Gastrocnemius medialis (tissue), 4 donors: ENCODE data around the gene PRKCA. TPM values are rescaled to one million over a fixed set of nuclear protein-coding genes. Genes with fewer than 3 reads are reported as not detected.
A peak's percentile ranks its signal among the peaks of the same experiment; 100 is the strongest.

Experiments
- ATAC-seq, 2 donors: fragments of 150-250 bp; one replicate each; pipeline ENCODE4 v1.9.1; 2016
- DNase-seq, 2 donors: peaks; one replicate each; pipeline ENCODE4 v3.0.0-alpha.2; 2019
- H3K27ac ChIP-seq, 4 donors: fragments of 200-600 bp; sonication (generic); 1 replicate in 1 of 4; 2 replicates in 3 of 4; pipeline ENCODE4 v1.5.1; 2016 to 2018; ENCODE audit warnings: mild to moderate bottlenecking in 2 of 4, moderate library complexity in 1 of 4
- H3K27me3 ChIP-seq, 3 donors: fragments of 200-600 bp; sonication (generic) in 2 of 3; 1 replicate in 1 of 3; 2 replicates in 2 of 3; pipeline versions ENCODE4 v1.5.1 to v1.6.0; 2016 to 2019; ENCODE audit warnings: mild to moderate bottlenecking in 1 of 3, moderate library complexity in 1 of 3
- H3K36me3 ChIP-seq, 2 donors: fragments of 200-600 bp; sonication (generic) in 1 of 2; one replicate each; pipeline ENCODE4 v1.5.1; 2017 to 2018
- H3K4me1 ChIP-seq, 2 donors: fragments of 200-600 bp; sonication (generic) in 1 of 2; one replicate each; pipeline ENCODE4 v1.5.1; 2016 to 2017; ENCODE audit warnings: mild to moderate bottlenecking in 2 of 2
- H3K4me3 ChIP-seq, 4 donors: fragments of 200-600 bp; sonication (generic) in 3 of 4; 1 replicate in 1 of 4; 2 replicates in 3 of 4; pipeline ENCODE4 v1.5.1; 2016 to 2019; ENCODE audit warnings: mild to moderate bottlenecking in 2 of 4
- H3K9me3 ChIP-seq, 3 donors: fragments of 200-600 bp; sonication (generic) in 2 of 3; 1 replicate in 1 of 3; 2 replicates in 2 of 3; pipeline ENCODE4 v1.5.1; 2016 to 2019
- POLR2A ChIP-seq, 2 donors: fragments of 450-650 bp; IDR thresholded peaks; one replicate each; pipeline ENCODE4 v1.6.1; 2017; ENCODE audit warnings: antibody characterized with exemption in 2 of 2, mild to moderate bottlenecking in 2 of 2, moderate library complexity in 2 of 2
- in situ Hi-C, 4 donors: fragments of 200-750 bp; cut with MboI; loops; one replicate each; pipeline versions ENCODE4 v1.15.0 to v1.8.0; 2017; ENCODE audit warnings: low sequenced_read_pairs in 4 of 4
- intact Hi-C: fragments of 100-400 bp; cut with DNase I; formaldehyde crosslinking; loops from one replicate; pipeline ENCODE4 v1.15.1; 2023; ENCODE audit warnings: low total_unique reads
- total RNA-seq, 4 donors: library from RNA; depleted of rRNA; stranded (reverse); fragments of >200 nt; gene quantifications; one replicate each; pipeline versions ENCODE4 v1.1.0 to v1.2.3, GENCODE V29; 2016
- TF ChIP-seq, protein P1 (sequence below), 5 experiments: fragments of 450-650 bp in 3 of 5; fragments of 200-600 bp in 2 of 5; sonication (generic) in 2 of 5; IDR thresholded peaks in 4 of 5; conservative IDR thresholded peaks in 1 of 5; 1 replicate in 4 of 5; 2 replicates in 1 of 5; pipeline ENCODE4 v1.5.1; 2016 to 2019; ENCODE audit warnings: antibody characterized with exemption in 5 of 5, mild to moderate bottlenecking in 3 of 5, moderate library complexity in 3 of 5

The PRKCA gene
- total RNA-seq, 4 donors from 2014 or later = 7.6 to 16.8 (median 11.1) TPM

DNA sequence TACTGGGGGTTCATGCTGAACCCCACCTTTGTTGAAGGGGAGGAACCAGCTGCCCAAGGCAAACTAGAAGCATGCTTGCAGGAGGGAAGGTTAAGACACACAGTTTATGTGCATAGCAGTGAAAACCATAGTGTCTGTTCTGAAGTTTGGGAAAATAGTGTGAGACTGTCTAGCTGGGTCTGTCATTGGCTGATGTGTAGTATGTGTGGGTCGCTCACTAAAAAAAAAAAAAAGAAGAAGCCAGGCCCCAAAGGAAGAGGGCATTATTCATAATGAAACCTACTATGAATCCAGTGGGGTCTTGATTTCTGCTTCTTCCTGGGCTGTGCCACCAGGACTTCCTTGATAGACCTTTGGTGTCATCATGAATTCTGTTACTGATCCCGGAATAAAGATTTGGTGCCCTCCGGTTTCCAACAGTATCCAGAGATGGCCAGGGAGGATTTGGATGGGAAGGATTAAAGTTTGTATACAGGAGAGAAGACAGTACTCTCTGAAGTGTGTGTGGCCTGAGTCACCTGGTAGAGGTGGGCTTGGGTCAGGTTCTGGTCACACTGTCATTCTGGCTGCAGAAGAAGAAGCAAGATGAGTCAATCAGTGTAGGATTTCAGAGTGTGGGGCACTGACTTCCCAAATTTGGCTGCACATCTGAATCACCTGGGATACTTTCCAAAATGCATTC, 220.3 kb downstream of the PRKCA start:
- intact Hi-C loops (loop anchor here (5.0 kb wide), 1 partner anchor 220 kb away; the partner anchor contains the start of gene PRKCA), in situ Hi-C loops (no loop called here)
- no peaks in the 10 kb centered on the region for H3K36me3 ChIP-seq
- H3K27me3 ChIP-seq = no peaks in the 10 kb centered on the region
- peak overlapping the region in 3 of 4 donors; percentile 18 to 77 (median 64) for H3K27ac ChIP-seq
- peaks cover 22 to 24% of the 10 kb centered on the region in 2 donors for H3K4me1 ChIP-seq
- TF ChIP-seq, protein P1, sequence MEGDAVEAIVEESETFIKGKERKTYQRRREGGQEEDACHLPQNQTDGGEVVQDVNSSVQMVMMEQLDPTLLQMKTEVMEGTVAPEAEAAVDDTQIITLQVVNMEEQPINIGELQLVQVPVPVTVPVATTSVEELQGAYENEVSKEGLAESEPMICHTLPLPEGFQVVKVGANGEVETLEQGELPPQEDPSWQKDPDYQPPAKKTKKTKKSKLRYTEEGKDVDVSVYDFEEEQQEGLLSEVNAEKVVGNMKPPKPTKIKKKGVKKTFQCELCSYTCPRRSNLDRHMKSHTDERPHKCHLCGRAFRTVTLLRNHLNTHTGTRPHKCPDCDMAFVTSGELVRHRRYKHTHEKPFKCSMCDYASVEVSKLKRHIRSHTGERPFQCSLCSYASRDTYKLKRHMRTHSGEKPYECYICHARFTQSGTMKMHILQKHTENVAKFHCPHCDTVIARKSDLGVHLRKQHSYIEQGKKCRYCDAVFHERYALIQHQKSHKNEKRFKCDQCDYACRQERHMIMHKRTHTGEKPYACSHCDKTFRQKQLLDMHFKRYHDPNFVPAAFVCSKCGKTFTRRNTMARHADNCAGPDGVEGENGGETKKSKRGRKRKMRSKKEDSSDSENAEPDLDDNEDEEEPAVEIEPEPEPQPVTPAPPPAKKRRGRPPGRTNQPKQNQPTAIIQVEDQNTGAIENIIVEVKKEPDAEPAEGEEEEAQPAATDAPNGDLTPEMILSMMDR (IDR thresholded peaks at IDR 0.05 in 4 of 5, conservative IDR thresholded peaks at IDR 0.05 in 1 of 5) = no peak
- no peak for TF ChIP-seq POLR2A (IDR thresholded peaks at IDR 0.05)
- no peak overlapping the region for H3K4me3 ChIP-seq
- H3K9me3 ChIP-seq = no peaks in the 10 kb centered on the region
- DNase-seq (peak; percentile 22 to 33), ATAC-seq (peak; percentile 90 to 92)

DNA sequence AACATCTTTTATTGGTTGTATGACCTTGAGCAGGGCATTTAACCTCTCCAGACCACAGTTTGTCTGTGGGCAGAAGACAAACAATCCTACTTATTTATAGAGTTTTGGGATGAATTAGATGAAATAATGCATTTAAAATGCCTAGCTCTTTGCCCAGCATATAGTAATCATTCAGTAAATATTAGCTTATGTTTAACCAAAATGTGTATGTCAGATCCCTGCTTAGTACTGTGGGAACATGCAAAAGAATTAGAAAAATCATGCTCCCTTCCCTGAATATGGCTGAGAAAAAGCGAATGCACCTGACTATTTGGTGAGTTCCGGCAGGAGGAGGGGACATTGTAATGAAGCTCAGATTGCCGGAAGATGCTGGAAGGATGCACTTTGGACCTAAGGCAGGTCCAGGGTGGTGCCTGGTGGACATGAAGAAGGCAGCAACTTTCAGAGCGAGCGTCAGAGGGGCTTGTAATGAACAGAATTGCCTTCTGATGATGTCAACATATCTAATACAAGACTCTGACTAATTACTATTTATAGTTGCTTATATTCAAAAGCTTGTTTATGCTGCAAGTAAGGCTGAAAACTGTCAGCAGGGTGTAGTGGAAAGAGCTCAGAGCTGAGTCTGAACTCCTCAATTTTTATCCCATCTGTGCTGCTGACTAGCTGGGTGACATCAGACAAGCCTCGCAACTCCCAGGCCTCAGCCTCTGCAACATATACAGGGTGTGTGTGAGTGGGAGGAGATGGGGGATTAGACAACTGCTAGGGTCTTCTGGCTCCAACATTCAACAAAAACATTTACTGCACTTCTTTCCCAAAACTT, 221.2 kb downstream of the PRKCA start:
- in situ Hi-C loops = no loop called here
- intact Hi-C loops = loop anchor here (5.0 kb wide), 1 partner anchor 221 kb away; the partner anchor contains the start of gene PRKCA
- DNase-seq (no peak), ATAC-seq (peak; percentile 69 to 75)
- Histone ChIP-seq H3K36me3 (no peaks in the 10 kb centered on the region), H3K9me3 (no peaks in the 10 kb centered on the region), H3K27me3 (no peaks in the 10 kb centered on the region), H3K4me1 (peaks cover 15 to 17% of the 10 kb centered on the region in 2 donors), H3K4me3 (no peak overlapping the region), H3K27ac (peak overlapping the region in 3 of 4 donors; percentile 18 to 77 (median 64))
- TF ChIP-seq, protein P1 (IDR thresholded peaks at IDR 0.05 in 4 of 5, conservative IDR thresholded peaks at IDR 0.05 in 1 of 5) = no peak
- TF ChIP-seq POLR2A (IDR thresholded peaks at IDR 0.05) = peak in 1 of 2 donors; percentile 57

DNA sequence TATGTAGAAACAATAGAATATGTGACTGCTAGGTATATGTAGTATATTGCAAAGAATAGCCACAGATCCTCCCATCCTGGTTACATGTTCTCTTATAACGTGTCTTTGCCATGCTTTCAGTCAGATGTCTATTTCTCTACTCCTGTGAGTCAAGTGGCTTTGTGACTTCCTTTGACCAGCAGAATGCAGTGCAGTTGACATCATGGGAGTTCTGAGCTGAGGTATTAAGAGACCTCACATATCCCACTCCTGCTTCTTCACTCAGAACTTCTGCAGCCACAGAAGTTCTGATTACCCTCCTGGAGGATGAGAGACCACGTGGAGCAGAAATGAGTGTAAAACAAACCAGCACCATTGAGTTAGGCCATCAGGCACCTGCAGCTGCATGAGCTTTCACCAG, 222.5 kb downstream of the PRKCA start:
- Histone ChIP-seq H3K4me3 (no peak overlapping the region), H3K9me3 (no peaks in the 10 kb centered on the region), H3K4me1 (peaks cover 15 to 17% of the 10 kb centered on the region in 2 donors), H3K27ac (no peak overlapping the region), H3K27me3 (no peaks in the 10 kb centered on the region), H3K36me3 (no peaks in the 10 kb centered on the region)
- intact Hi-C loops (loop anchor here (5.0 kb wide), 1 partner anchor 223 kb away; the partner anchor contains the start of gene PRKCA), in situ Hi-C loops (no loop called here)
- DNase-seq (no peak), ATAC-seq (no peak)
- no peak for TF ChIP-seq POLR2A (IDR thresholded peaks at IDR 0.05)
- TF ChIP-seq, protein P1 (IDR thresholded peaks at IDR 0.05 in 4 of 5, conservative IDR thresholded peaks at IDR 0.05 in 1 of 5) = no peak

DNA sequence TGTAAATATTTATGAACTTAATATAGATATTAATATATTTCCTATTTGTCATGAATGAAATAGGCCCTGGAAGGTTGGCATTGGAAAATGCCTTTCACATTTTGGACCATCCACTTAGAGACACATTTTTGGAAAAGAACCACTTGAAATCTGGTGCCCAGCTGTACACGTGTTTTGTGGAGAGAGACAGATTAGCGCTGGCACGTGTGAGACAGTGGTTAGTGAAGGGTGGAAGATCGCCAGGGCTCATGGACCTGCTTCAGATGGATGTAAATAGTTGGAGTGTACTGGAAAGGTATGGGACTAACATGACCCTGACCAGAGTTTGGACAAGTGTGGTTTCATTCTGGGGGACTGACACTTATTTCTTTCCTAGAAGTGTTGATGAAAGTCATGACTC, 222.9 kb downstream of the PRKCA start:
- no peak for TF ChIP-seq POLR2A (IDR thresholded peaks at IDR 0.05)
- TF ChIP-seq, protein P1 (IDR thresholded peaks at IDR 0.05 in 4 of 5, conservative IDR thresholded peaks at IDR 0.05 in 1 of 5) = no peak
- no peaks in the 10 kb centered on the region for H3K36me3 ChIP-seq
- H3K4me1 ChIP-seq = peaks cover 15 to 17% of the 10 kb centered on the region in 2 donors
- no peak overlapping the region for H3K27ac ChIP-seq
- H3K27me3 ChIP-seq = no peaks in the 10 kb centered on the region
- no peak overlapping the region for H3K4me3 ChIP-seq
- intact Hi-C loops = no loop called here
- in situ Hi-C loops = no loop called here
- DNase-seq = no peak
- no peak for ATAC-seq
- H3K9me3 ChIP-seq = no peaks in the 10 kb centered on the region
